ENCODE measurements around the gene GGNBP2. TPM values are rescaled to one million over a fixed set of nuclear protein-coding genes. Genes with fewer than 3 reads are reported as not detected.

Gene GGNBP2
- total and polyA plus RNA-seq, 7 donors, result 43.5 to 62.2 (median 57.4) TPM

DNA sequence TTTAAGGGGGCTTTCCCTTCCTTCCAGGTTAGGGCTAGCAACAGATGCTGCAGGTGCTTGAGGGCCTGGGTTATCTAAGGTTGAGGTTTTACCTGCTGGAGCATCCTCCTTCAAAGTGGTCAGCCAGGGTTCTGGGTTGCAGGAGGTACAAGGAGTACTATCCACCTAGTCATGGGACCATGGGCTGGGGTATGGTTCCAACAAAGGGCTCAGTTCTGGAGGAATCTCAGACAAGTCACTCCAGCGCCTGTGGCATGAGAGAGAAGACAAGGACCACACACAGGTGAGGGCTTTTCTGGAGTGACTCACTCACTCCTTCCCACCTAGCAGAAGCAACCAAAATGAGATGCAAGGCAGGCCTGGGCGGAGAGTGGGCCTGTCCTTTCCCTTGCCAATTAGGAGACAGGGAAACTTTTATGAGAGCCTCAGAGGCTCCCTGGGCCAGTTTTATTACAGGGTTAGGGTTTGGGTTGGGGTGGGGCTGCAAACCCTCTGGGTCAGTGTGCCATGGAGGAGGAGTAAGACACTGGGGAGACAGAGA lies 12.2 kb upstream of the GGNBP2 start:
- Histone ChIP-seq H3K4me3 (no peak overlapping the region), H3K4me1 (peaks cover 0 to 16% (median 5%) of the 10 kb centered on the region in 4 donors), H3K9me3 (no peaks in the 10 kb centered on the region), H3K36me3 (peaks cover 0 to 29% (median 7%) of the 10 kb centered on the region in 4 donors), H3K27me3 (no peaks in the 10 kb centered on the region), H3K27ac (no peak overlapping the region)
- TF ChIP-seq POLR2A (IDR thresholded peaks at IDR 0.05), result no peak
- TF ChIP-seq POLR2AphosphoS5 (IDR thresholded peaks at IDR 0.05), result no peak
- TF ChIP-seq, protein P1, sequence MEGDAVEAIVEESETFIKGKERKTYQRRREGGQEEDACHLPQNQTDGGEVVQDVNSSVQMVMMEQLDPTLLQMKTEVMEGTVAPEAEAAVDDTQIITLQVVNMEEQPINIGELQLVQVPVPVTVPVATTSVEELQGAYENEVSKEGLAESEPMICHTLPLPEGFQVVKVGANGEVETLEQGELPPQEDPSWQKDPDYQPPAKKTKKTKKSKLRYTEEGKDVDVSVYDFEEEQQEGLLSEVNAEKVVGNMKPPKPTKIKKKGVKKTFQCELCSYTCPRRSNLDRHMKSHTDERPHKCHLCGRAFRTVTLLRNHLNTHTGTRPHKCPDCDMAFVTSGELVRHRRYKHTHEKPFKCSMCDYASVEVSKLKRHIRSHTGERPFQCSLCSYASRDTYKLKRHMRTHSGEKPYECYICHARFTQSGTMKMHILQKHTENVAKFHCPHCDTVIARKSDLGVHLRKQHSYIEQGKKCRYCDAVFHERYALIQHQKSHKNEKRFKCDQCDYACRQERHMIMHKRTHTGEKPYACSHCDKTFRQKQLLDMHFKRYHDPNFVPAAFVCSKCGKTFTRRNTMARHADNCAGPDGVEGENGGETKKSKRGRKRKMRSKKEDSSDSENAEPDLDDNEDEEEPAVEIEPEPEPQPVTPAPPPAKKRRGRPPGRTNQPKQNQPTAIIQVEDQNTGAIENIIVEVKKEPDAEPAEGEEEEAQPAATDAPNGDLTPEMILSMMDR (IDR thresholded peaks at IDR 0.05), result no peak
- TF ChIP-seq EP300 (IDR thresholded peaks at IDR 0.05), result no peak
- intact Hi-C loops (cut with DNase I), result loop anchor here (5.0 kb wide), 2 partner anchors 45 to 415 kb away; partner anchors contain the start of genes AATF and ZNHIT3
- WGBS, 2 donors, result 75 to 95% methylated on average over 2 of the region's 2 CpGs
- no peak for DNase-seq

DNA sequence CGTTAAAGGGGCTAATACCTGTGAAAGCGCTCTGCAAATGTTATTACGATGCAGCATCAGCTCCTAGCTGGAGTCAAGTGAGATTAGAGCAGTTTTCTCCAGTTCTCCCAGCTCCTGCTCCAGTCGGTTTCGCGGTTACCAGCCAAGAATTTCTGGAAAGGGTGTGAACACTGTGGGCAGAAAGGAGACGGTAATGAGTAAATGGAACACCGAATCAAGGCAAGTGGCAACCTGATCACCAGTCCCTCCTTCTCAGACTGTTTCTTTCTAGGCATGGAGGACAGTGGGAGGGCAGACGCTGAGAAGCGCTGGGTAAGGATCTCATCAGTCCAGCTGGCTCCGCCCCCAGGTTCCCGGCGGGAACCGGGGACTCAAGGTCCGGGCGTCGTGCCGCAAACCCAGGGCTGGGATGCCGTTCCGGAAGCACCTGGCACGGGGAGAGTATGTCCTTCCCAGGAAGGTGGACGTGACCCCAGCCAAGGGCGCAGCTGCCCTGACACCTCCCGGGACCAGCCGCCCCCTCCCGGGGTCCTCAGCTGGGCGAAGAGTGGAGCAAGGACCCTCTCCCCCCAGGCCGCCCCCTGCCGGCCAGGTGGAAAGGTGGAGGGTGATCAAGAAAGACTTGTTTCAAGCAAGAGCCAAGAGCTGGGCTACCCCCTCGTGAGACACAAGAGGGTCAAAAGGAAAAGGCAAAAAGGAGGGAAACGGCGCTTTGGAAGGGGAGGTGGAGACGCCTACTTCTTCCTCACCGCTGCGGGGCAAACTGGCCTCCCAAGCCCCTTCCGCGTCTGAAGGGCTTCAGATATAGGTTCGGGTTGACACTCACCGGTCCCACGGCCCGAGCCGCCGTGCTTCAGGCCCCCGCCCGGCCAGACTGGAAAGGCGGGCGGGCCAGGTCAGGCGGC lies 10.5 kb upstream of the GGNBP2 start:
- intact Hi-C loops (cut with DNase I), result loop anchor here (5.0 kb wide), 2 partner anchors 47 to 413 kb away; partner anchors contain the start of genes AATF and ZNHIT3
- DNase-seq, result peak; percentile 87
- 5 to 10% methylated on average over 48 of the region's 48 CpGs for WGBS, 2 donors
- H3K4me3 ChIP-seq, result peak overlapping the region; percentile 67 to 76 (median 74)
- H3K27ac ChIP-seq, result peak overlapping the region; percentile 95 to 98 (median 96)
- no peaks in the 10 kb centered on the region for H3K9me3 ChIP-seq
- TF ChIP-seq EP300 (IDR thresholded peaks at IDR 0.05), result no peak
- TF ChIP-seq, protein P1 (IDR thresholded peaks at IDR 0.05), result peak in 3 of 4 experiments; percentile 21 to 32 (median 27)
- peak in 1 of 2 donors; percentile 15 for TF ChIP-seq POLR2A (IDR thresholded peaks at IDR 0.05)
- peak in 2 of 4 donors; percentile 9 to 11 for TF ChIP-seq POLR2AphosphoS5 (IDR thresholded peaks at IDR 0.05)
- H3K27me3 ChIP-seq, result no peaks in the 10 kb centered on the region
- H3K4me1 ChIP-seq, result peaks cover 0 to 16% (median 5%) of the 10 kb centered on the region in 4 donors
- peaks cover 0 to 27% (median 2%) of the 10 kb centered on the region in 4 donors for H3K36me3 ChIP-seq

DNA sequence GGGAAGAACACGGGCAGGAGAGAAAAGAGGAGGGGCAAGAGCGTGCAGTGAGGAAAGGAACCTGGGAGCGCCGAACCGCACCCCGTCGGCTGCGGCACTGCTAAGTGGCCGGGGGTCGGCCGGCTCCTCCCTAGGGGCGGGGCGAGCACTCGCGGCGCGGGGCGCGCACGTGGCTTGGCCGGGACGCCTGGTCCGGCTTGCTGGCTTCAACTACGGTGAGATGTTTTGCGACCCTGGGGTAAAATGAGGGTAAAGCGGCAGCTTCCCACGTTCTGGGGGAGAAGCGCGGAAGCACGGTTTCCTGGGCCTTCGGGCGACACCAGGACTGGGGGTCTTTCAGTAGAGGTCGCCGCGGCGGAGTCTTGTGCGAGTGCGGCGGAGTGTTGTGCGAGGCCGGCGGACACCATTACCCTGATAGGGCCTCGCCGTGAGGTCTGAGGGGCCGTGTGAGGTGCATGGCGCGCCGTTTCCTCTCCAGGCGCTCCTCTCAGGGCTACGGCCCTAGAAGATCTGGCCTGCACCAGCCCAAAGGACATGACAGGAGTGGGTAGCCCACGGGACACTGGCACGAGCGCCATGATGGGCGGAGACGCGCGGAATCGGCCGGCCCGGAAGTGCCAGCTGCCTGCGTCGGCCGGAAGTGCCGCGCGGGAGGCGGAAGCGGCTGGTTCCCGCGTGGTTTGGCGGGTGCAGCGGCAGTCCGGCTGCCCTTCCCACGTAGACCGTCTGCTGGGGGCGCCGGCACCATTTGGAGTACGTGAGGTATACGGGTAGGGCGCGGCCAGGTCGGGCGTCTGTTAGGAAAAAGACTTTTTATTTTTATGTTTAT lies 9.7 kb upstream of the GGNBP2 start, which contains the start of the genes MYO19 and PIGW:
TSS of gene MYO19 (minus strand) at position 29 of the 829 bp plus-strand sequence. CDS start 2,330 bp downstream, outside the sequence.
TSS of gene PIGW (plus strand) at position 148 of the 829 bp plus-strand sequence. CDS start 2,115 bp downstream, outside the sequence.
- Histone ChIP-seq H3K27me3 (no peaks in the 10 kb centered on the region), H3K9me3 (no peaks in the 10 kb centered on the region), H3K27ac (peak within 1 kb of the TSS; percentile 95 to 98 (median 96)), H3K4me1 (peaks cover 0 to 16% (median 5%) of the 10 kb centered on the region in 4 donors), H3K36me3 (peaks cover 0 to 24% (median 2%) of the 10 kb centered on the region in 4 donors), H3K4me3 (peak within 1 kb of the TSS; percentile 67 to 76 (median 74))
- TF ChIP-seq POLR2A (IDR thresholded peaks at IDR 0.05), result peak; percentile 89 to 91
- TF ChIP-seq, protein P1 (IDR thresholded peaks at IDR 0.05), result no peak
- TF ChIP-seq POLR2AphosphoS5 (IDR thresholded peaks at IDR 0.05), result peak; percentile 91 to 99 (median 96)
- 0% methylated on average over 83 of the region's 83 CpGs for WGBS, 2 donors
- intact Hi-C loops (cut with DNase I), result loop anchor here (5.0 kb wide), 2 partner anchors 48 to 412 kb away; partner anchors contain the start of genes AATF and ZNHIT3
- DNase-seq, result peak; percentile 93

DNA sequence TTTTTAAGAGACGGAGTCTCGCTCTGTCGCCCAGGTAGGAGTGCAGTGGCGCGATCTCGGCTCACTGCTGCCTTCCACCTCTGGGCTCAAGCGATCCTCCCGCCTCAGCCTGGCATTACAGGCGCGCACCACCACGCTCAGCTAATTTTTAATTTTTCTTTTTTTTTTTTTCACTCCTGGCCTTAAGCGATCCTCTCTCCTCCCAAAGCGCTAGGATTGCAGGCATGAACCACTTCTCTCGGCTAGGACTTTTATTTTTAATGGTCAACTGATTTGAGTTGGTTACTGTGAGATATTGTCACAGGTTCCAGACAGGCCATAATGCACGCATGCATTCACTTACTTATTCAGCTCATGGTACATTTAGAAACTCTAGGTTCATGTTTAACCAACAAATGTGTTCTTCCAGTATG lies 9.0 kb upstream of the GGNBP2 start:
- Histone ChIP-seq H3K27me3 (no peaks in the 10 kb centered on the region), H3K9me3 (no peaks in the 10 kb centered on the region), H3K4me1 (peaks cover 0 to 16% (median 5%) of the 10 kb centered on the region in 4 donors), H3K27ac (peak overlapping the region; percentile 95 to 98 (median 96)), H3K4me3 (peak overlapping the region; percentile 67 to 76 (median 74)), H3K36me3 (peaks cover 0 to 23% (median 2%) of the 10 kb centered on the region in 4 donors)
- WGBS, 2 donors, result 4 to 10% methylated on average over 15 of the region's 15 CpGs
- no peak for TF ChIP-seq POLR2AphosphoS5 (IDR thresholded peaks at IDR 0.05)
- TF ChIP-seq, protein P1 (IDR thresholded peaks at IDR 0.05), result no peak
- no peak for TF ChIP-seq POLR2A (IDR thresholded peaks at IDR 0.05)
- no peak for TF ChIP-seq EP300 (IDR thresholded peaks at IDR 0.05)
- intact Hi-C loops (cut with DNase I), result loop anchor here (1.0 kb wide), 1 partner anchor 9 kb away; the partner anchor contains the start of gene GGNBP2
- DNase-seq, result no peak

All from sigmoid colon (tissue), 7 donors.